K562 (cell line): Measurements from ENCODE around the gene TRMT1. TPM values are rescaled to one million over a fixed set of nuclear protein-coding genes. Genes with fewer than 3 reads are reported as not detected.
A peak's percentile ranks its signal among the peaks of the same experiment; 100 is the strongest.

Experiments
- CBX2 ChIP-seq: fragments of 200-600 bp; sonication (generic); IDR thresholded peaks from one replicate; pipeline ENCODE4 v1.6.1; 2012; ENCODE audit warnings: mild to moderate bottlenecking, low read length, inconsistent platforms; ENCODE audit not compliant: insufficient read depth, poor library complexity, severe bottlenecking
- MBD2 ChIP-seq: sonication (generic); IDR thresholded peaks from 2 replicates; pipeline ENCODE4 v1.6.1; 2016; ENCODE audit warnings: low read depth, borderline replicate concordance
- ZNF175 ChIP-seq: fragments of 200-800 bp; sonication (Bioruptor generic); IDR thresholded peaks from 2 replicates; pipeline ENCODE4 v1.6.1; 2016; ENCODE audit warnings: low read depth, mild to moderate bottlenecking, missing genetic modification characterization, missing compliant biosample characterization
- ZNF586 ChIP-seq: fragments of 450-650 bp; formaldehyde crosslinking; conservative IDR thresholded peaks from 2 replicates; pipeline ENCODE4 v1.4.0; 2020; ENCODE audit warnings: mild to moderate bottlenecking, moderate library complexity
- polyA plus RNA-seq, 8 experiments: library from polyadenylated mRNA; depleted of rRNA in 4 of 8; stranded (reverse) in 5 of 8; unstranded in 3 of 8; fragments of >200 nt; fragmentation: Nextera tagmentation in 2 of 8; fragmentation: Illumina TruSeq in 1 of 8; extraction: Ambion mirVana in 2 of 8; extraction: Trizol in 1 of 8; gene quantifications; 2 replicates each; pipeline versions ENCODE4 v1.2.1 to v1.2.3, GENCODE V29; 2011 to 2014; ENCODE audit warnings: inconsistent platforms in 1 of 8, missing spikeins in 1 of 8
- total RNA-seq, 7 experiments: library from RNA; depleted of rRNA in 6 of 7; stranded (reverse); fragments of >200 nt in 6 of 7; fragmentation: Illumina TruSeq in 2 of 7; extraction: Trizol in 2 of 7; gene quantifications; 2 replicates each; pipeline versions ENCODE4 v1.2.1 to v1.2.3, GENCODE V29; 2011 to 2021; ENCODE audit warnings: low replicate concordance in 1 of 7
- TF ChIP-seq, protein P1 (sequence below): fragments of 250-450 bp; sonication (Bioruptor Pico); IDR thresholded peaks from 2 replicates; pipeline ENCODE4 v1.5.0; 2020; ENCODE audit warnings: mild to moderate bottlenecking, borderline replicate concordance
- TF ChIP-seq, protein P2 (sequence below), 2 experiments: fragments of 450-650 bp; formaldehyde crosslinking in 1 of 2; IDR thresholded peaks; 2 replicates each; pipeline versions ENCODE4 v1.4.0 to v1.6.1; 2014 to 2020; ENCODE audit warnings: mild to moderate bottlenecking in 2 of 2, borderline replicate concordance in 1 of 2, low read depth in 1 of 2
- TF ChIP-seq, protein P3 (sequence below): fragments of 450-650 bp; IDR thresholded peaks from 2 replicates; pipeline ENCODE4 v1.6.1; 2016; ENCODE audit warnings: low read depth, mild to moderate bottlenecking, moderate library complexity
- TF ChIP-seq, protein P4 (sequence below): sonication (generic); formaldehyde crosslinking; IDR thresholded peaks from 2 replicates; pipeline ENCODE4 v1.5.0; 2020; ENCODE audit warnings: missing genetic modification reagents
- TF ChIP-seq, protein P5 (sequence below): fragments of 250-450 bp; sonication (Bioruptor Pico); IDR thresholded peaks from 2 replicates; pipeline ENCODE4 v1.4.0; 2020

Gene TRMT1
- total and polyA plus RNA-seq, 9 of the 15 experiments (the other 6 are each of a cell fraction or from before 2014, with no cell fraction given): 5.8 to 158 (median 54.3) TPM

DNA sequence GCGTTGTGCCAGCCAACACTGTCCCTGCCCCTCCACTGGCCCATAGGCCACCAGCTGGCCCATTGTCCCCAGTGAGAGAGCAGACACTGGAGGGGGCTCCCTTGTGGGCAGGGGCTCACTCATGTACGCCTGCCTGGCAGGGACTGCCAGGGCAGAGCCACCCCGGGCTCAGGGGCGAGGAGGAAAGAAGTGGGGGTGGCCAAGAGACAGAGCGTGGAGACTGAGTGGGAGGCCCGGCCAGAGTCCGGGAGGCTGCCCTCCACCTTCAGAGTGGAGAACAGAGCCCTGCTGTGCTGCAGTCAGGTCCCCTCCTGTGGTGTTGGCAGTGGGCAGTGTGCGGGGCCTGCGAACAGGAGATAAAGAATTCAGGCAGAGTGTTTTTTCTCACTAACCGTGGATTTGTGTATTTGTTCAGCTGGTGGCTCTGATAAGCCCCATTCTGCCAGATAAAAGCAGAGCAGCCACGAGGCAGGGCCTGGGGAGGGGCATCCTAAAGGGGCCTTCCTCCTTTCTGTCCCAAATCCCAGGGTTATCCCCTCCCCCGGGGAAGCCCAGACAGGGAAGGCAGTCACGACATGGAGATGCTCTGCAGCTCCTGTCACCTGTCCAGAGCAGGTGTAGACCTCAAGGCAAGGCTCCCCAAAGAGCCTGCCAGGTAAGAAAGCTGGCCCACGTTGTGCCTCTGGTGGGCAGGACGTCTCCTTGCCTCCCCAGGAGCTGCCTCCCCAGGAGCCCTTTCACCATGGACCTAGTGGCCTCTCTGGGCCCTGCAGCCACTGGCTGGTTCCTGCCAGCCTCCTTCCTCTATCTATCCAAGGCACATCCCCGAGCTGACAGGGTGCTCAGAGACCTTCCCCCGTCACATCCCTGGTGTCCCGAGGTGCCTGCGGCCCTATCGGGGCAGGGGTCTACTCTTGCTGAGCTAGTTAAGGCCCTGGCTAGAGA is 46.9 kb downstream of the TRMT1 start (continued):
- TF ChIP-seq ZNF175 (peak; percentile 90), CBX2 (no peak), ZNF586 (CRISPR knock-in tag) (no peak), MBD2 (peak; percentile 77)
- TF ChIP-seq, protein P1, sequence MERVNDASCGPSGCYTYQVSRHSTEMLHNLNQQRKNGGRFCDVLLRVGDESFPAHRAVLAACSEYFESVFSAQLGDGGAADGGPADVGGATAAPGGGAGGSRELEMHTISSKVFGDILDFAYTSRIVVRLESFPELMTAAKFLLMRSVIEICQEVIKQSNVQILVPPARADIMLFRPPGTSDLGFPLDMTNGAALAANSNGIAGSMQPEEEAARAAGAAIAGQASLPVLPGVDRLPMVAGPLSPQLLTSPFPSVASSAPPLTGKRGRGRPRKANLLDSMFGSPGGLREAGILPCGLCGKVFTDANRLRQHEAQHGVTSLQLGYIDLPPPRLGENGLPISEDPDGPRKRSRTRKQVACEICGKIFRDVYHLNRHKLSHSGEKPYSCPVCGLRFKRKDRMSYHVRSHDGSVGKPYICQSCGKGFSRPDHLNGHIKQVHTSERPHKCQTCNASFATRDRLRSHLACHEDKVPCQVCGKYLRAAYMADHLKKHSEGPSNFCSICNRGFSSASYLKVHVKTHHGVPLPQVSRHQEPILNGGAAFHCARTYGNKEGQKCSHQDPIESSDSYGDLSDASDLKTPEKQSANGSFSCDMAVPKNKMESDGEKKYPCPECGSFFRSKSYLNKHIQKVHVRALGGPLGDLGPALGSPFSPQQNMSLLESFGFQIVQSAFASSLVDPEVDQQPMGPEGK (CRISPR knock-in tag): no peak
- TF ChIP-seq, protein P2, sequence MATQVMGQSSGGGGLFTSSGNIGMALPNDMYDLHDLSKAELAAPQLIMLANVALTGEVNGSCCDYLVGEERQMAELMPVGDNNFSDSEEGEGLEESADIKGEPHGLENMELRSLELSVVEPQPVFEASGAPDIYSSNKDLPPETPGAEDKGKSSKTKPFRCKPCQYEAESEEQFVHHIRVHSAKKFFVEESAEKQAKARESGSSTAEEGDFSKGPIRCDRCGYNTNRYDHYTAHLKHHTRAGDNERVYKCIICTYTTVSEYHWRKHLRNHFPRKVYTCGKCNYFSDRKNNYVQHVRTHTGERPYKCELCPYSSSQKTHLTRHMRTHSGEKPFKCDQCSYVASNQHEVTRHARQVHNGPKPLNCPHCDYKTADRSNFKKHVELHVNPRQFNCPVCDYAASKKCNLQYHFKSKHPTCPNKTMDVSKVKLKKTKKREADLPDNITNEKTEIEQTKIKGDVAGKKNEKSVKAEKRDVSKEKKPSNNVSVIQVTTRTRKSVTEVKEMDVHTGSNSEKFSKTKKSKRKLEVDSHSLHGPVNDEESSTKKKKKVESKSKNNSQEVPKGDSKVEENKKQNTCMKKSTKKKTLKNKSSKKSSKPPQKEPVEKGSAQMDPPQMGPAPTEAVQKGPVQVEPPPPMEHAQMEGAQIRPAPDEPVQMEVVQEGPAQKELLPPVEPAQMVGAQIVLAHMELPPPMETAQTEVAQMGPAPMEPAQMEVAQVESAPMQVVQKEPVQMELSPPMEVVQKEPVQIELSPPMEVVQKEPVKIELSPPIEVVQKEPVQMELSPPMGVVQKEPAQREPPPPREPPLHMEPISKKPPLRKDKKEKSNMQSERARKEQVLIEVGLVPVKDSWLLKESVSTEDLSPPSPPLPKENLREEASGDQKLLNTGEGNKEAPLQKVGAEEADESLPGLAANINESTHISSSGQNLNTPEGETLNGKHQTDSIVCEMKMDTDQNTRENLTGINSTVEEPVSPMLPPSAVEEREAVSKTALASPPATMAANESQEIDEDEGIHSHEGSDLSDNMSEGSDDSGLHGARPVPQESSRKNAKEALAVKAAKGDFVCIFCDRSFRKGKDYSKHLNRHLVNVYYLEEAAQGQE (IDR thresholded peaks at IDR 0.05; ENCODE audit: borderline replicate concordance): peak; percentile 24; the same call in 1 of the 2 replicates
- TF ChIP-seq, protein P2 (CRISPR knock-in tag; IDR thresholded peaks at IDR 0.05; ENCODE audit: low read depth): no peak
- TF ChIP-seq, protein P3, sequence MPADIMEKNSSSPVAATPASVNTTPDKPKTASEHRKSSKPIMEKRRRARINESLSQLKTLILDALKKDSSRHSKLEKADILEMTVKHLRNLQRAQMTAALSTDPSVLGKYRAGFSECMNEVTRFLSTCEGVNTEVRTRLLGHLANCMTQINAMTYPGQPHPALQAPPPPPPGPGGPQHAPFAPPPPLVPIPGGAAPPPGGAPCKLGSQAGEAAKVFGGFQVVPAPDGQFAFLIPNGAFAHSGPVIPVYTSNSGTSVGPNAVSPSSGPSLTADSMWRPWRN: peak; percentile 100
- TF ChIP-seq, protein P4, sequence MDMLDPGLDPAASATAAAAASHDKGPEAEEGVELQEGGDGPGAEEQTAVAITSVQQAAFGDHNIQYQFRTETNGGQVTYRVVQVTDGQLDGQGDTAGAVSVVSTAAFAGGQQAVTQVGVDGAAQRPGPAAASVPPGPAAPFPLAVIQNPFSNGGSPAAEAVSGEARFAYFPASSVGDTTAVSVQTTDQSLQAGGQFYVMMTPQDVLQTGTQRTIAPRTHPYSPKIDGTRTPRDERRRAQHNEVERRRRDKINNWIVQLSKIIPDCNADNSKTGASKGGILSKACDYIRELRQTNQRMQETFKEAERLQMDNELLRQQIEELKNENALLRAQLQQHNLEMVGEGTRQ: no peak
- TF ChIP-seq, protein P5, sequence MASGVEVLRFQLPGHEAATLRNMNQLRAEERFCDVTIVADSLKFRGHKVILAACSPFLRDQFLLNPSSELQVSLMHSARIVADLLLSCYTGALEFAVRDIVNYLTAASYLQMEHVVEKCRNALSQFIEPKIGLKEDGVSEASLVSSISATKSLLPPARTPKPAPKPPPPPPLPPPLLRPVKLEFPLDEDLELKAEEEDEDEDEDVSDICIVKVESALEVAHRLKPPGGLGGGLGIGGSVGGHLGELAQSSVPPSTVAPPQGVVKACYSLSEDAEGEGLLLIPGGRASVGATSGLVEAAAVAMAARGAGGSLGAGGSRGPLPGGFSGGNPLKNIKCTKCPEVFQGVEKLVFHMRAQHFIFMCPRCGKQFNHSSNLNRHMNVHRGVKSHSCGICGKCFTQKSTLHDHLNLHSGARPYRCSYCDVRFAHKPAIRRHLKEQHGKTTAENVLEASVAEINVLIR: 0 out of 2 replicates have a peak, but pooled peaks have one; percentile 17
